GM18505 (cell line): ENCODE data around the gene WDR45.
"Not testable (repeated sequence)": the region's sequence is repeated elsewhere in the genome, so short reads cannot be mapped to it uniquely, and the experiment has no call there.

Source experiments
- ATAC-seq: cut with Tn5 transposase; IDR thresholded peaks from one replicate; pipeline ENCODE4 v1.9.1; 2021; ENCODE audit not compliant: unreplicated experiment
- POLR2A ChIP-seq: IDR thresholded peaks from 4 replicates; pipeline ENCODE4 v1.6.1; 2011; ENCODE audit warnings: borderline replicate concordance; ENCODE audit not compliant: insufficient read depth, insufficient read length; ENCODE audit errors: extremely low read depth

The WDR45 gene

DNA sequence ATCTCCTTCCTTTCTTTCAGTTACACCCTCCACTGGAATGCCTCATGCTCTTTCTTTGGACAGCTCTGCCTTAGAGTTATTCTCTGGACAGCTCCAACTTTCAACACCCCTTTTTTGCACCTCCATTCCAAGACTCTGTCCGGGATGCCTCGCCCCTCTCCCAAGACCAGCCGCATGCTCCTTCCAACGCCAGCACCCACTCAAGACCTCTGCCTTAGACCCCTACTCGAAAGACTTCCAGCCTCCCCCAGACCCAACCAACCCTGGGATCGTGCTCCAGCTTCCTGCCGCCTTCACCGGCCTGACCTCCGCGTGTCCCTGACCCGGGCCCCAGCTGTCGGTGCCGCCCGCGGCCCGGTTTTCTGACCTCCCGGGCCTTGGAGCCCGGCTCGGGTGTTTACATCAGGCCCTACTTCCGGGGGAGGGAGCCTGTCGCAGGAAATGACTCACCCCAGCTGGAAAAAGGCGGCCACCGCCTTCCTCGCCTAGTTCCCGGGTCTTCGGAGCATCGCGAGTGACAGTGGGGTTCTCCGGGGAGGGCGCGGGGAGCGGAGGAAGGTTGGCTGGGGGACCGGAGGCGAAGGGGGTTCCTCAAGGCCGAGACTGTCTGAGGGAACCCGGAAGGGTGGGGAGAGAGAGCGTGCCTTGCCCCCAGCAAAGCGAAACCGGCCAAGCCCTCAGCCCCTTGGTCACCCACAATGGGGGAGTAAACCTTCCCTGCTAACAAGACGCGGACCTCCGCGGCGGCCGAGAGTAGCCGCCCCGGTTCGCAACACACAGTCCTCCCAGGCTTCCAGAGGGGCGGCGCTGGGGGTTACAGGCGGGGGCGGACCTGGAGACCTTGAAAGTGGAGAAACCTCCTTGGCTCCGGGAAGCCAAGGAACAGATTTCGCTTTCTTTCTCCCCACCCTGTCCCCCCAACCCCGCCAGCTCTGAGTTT is at the start of gene WDR45:
TSS of gene WDR45 (minus strand) at position 399 of the 940 bp plus-strand sequence. CDS start 1,792 bp downstream, outside the sequence.
- ATAC-seq: no peak
- TF ChIP-seq POLR2A: peak; percentile 65

DNA sequence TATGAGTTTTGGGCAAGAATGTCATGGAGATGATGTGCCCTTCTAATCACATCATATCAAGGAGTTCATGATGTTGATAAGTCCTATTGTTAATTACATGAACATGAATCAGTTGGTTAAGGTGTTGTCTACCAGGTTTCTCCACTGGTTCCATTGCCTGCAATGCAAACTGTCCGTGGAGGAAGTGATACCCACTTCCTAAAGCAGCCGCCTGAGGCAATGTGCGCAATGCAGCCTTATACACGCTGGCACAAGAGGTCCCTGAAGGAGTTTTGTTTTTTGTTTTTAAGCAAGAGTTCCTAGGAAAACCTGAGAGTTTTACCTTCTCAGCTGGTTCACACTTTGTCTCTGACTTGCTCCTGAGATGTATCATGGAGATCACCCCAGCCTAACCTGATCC is 49.7 kb upstream of the WDR45 start:
- ATAC-seq: no peak
- TF ChIP-seq POLR2A: no peak

- not testable (repeated sequence) for ATAC-seq
These were observed 48.1 kb upstream of the WDR45 start for GRCh38 chrX:49127742-49128258.

- no peak for TF ChIP-seq POLR2A
These were observed 42.8 kb upstream of the WDR45 start for GRCh38 chrX:49122499-49122898.

GRCh38 chrX:49120091-49120490 is 40.4 kb upstream of the WDR45 start:
- TF ChIP-seq POLR2A: no peak
- no peak for ATAC-seq

More at GRCh38 chrX:49122499-49122898, 42.8 kb upstream of the WDR45 start:
- no peak for ATAC-seq

DNA sequence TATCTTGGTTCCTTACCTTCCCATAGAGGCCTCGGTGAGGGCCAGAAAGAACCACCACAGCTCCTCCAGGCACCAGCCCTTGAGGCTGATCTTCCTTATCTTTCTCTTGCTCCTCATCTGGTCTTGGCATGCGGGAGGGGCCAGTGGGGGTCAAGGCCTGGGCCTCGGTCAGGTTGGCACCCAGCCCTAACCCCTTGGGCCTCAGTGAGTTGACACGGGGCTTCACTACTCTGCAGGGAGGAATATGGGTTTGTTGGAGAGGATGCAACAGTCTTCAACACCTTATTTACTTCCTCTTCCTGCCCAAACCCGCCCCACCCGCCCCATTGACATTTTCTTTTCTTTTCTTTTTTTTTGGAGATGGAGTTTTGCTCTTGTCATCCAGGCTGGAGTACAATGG is 37.9 kb upstream of the WDR45 start:
- ATAC-seq: no peak
- no peak for TF ChIP-seq POLR2A

DNA sequence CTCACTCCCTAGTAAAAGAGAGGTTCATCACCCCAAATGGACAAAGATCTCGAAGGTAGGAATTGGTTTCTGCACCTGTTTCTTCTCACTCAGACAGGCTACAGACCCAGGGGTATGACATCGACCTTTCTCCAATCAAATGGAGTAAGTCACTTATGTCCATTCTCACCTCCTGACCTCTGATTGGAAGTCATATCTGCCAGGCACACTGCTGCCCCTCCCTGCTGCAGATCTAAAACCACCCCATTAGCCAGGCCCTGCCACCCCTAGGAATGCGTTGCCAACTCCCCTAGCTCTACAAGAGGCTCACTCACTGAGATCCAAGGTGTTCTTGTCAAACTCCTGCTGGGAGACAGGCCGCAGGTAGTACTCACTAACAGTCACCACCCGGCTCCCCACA is 37.0 kb upstream of the WDR45 start:
- ATAC-seq: no peak
- TF ChIP-seq POLR2A: no peak

- no peak for TF ChIP-seq POLR2A
These were observed 36.4 kb upstream of the WDR45 start for GRCh38 chrX:49116076-49116475.

GRCh38 chrX:49111791-49112190 is 32.1 kb upstream of the WDR45 start:
- no peak for ATAC-seq
- no peak for TF ChIP-seq POLR2A

More at GRCh38 chrX:49116076-49116475, 36.4 kb upstream of the WDR45 start:
- ATAC-seq: no peak

DNA sequence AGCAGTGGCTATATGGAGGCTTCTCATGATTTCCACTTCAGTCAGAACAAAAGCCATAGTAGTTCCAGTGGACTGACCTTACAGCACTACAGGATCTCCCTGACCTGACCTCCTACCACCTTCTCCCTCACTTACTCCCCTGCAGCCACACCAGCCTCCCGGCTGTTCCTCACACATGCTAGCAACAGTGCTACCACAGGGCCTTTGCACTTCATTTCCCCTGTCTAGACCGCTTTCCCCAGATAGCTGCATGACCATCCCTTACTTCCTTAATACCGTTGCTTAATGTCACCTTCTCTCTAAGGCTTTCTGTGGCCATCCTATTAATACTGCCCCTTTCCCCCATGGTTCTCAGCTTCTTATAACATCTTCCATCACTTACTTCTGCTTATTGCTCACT is 30.7 kb upstream of the WDR45 start:
- TF ChIP-seq POLR2A: no peak
- ATAC-seq: no peak

DNA sequence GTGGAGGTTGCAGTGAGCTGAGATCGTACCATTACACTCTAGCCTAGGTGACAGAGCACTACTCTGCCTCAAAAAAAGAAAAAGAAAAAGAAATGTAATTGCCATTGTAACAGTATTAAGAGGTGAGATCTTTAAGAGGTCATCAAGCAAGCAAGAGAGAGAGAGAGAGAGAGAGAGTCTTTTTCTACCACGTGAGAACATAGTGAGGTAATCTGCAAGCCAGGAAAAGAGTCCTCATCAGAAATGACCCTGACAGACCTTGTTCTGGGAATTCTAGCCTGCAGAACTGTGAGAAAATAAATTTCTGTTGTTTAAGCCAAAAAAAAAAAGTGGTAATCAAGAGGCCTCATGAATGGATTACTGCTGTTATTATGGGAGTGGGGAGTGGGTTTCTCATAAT is 29.0 kb upstream of the WDR45 start:
- ATAC-seq: no peak
- no peak for TF ChIP-seq POLR2A

- TF ChIP-seq POLR2A: no peak
These were observed 27.2 kb upstream of the WDR45 start for GRCh38 chrX:49106930-49107329.

DNA sequence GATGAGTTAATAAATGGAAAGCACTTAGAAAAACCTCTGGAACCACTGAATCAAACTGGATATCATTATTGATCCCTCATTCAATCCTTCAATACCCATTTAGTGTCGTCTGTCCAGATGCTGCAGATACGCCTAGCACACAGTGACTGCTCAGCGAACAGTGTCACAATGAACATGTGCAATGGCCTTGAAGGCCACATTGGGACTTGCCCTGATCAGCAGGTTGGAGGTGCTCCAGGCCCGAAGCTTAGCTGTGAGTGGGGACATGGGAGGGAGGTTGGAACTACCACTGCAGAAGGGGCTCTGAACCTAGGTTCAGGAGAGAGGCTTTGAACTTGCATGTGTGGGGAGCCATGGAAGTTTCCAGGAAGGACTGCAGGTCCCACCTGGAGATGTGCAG is 26.6 kb upstream of the WDR45 start:
- no peak for ATAC-seq
- no peak for TF ChIP-seq POLR2A

More at GRCh38 chrX:49106930-49107329, 27.2 kb upstream of the WDR45 start:
- no peak for ATAC-seq

- TF ChIP-seq POLR2A: no peak
- ATAC-seq: no peak
These were observed 23.9 kb upstream of the WDR45 start for GRCh38 chrX:49103637-49104036.
